ENCODE measurements around the gene SOX6.

SOX6 gene

DNA sequence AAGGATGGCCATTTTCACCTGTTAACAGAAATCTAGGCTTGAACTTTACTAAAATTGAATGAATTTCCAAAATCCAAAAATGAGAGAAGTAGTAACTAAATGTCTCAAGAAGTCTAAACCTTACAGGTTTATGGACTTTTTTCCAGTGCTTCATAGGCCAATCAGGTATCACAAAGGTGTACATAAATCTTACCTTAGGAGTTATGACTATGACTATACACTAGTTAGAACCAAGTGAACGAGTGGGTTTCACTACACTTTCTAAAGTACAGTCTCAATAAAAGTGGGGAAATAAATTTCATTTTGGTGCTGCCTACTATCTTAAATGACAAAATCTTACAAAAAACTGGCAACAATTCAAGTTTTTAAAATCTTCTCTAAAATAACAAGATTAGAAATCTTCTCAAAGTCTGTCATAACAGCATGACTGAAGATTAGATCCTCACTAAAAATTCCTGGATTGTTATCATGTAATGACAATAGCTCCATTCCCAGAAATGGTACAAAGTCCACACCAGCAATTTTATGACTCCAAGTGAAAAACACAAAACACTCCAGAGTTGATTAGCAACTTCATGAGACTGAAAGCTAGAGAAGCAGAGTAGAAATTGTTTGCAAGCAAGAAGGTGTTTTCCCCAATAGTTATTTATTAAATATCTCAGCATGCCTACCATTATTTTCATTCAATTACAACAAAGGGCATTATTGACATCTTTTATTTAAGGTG lies 20.9 kb downstream of the SOX6 start:
- no peak for DNase-seq (ENCODE audit: extremely low spot score)
- TF ChIP-seq, protein P1, sequence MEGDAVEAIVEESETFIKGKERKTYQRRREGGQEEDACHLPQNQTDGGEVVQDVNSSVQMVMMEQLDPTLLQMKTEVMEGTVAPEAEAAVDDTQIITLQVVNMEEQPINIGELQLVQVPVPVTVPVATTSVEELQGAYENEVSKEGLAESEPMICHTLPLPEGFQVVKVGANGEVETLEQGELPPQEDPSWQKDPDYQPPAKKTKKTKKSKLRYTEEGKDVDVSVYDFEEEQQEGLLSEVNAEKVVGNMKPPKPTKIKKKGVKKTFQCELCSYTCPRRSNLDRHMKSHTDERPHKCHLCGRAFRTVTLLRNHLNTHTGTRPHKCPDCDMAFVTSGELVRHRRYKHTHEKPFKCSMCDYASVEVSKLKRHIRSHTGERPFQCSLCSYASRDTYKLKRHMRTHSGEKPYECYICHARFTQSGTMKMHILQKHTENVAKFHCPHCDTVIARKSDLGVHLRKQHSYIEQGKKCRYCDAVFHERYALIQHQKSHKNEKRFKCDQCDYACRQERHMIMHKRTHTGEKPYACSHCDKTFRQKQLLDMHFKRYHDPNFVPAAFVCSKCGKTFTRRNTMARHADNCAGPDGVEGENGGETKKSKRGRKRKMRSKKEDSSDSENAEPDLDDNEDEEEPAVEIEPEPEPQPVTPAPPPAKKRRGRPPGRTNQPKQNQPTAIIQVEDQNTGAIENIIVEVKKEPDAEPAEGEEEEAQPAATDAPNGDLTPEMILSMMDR (IDR thresholded peaks at IDR 0.05; ENCODE audit: control extremely low read depth, extremely low read depth, low read depth, missing control alignments), result no peak
- ChIA-PET POLR2A (no interaction called here), CTCF (no interaction called here)

DNA sequence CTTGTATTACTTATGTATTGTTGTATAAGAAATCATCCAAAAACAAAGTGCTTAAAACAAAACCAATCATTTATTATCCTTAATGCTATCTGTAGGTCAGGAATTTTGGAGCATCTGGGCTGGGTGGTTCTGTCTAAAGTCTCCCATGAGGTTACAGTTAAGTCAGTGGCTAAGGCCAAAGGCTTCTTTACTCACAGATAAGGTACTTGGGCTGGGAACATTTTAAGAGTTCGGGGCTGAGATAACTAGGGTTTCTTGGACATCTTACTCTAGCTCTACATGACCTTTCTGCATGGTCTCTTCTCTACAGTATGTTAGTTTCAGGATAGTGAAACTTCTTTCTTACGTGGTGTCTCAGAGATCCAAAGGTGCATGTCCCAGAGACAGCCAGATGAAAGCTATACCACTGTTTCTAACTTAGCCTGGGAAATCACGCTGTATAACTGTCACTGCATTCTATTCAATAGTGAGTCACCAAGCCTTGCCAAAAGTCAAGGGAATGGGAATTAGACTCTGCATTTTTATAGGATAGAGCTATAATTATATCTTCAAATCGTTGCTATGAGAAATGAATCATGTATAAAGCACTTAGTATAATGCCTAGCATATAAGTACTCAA lies 29.6 kb downstream of the SOX6 start:
- POLR2A ChIA-PET, result no interaction called here
- TF ChIP-seq, protein P1 (IDR thresholded peaks at IDR 0.05; ENCODE audit: control extremely low read depth, extremely low read depth, low read depth, missing control alignments), result no peak
- no peak for DNase-seq (ENCODE audit: extremely low spot score)
- CTCF ChIA-PET, result interaction anchor here (1.3 kb wide), 1 partner anchor 15 kb away, joined by 3 read pairs; no protein-coding TSS in a partner anchor

DNA sequence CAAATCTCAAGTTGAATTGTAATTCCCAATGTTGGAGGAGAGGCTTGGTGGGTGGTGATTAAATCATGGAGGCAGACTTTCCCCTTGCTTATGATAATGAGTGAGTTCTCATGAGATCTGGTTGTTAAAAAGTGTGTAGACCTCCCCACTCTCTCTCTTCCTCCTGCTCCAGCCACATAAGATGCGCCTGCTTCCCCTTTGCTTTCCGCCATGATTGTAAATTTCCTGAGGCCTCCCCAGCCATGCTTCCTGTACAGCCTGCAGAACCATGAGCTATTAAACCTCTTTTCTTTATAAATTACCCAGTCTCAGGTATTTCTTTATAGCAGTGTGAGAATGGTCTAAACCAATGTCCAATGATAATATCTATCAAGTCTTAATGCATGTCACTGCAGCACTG lies 34.2 kb downstream of the SOX6 start:
- no peak for DNase-seq (ENCODE audit: extremely low spot score)
- CTCF ChIA-PET, result no interaction called here
- TF ChIP-seq, protein P1 (IDR thresholded peaks at IDR 0.05; ENCODE audit: control extremely low read depth, extremely low read depth, low read depth, missing control alignments), result no peak
- POLR2A ChIA-PET, result no interaction called here

DNA sequence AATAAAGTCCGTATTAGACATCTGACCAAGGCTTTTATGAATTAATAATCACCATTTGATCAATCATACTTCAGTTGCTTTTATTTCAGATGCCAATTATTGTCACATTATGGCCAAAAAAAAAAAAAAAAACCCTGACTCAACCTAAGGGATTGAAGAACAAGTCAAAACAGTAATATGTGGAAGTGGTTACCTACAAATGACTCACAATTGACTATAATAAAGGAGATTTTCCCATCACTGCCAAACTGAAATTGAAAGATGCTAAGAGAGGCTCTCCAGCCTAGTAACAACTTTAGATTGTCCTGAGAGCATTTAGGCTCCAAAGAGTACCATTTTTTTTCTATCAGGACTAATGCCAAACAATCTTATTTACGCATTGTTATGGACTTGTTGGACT lies 35.2 kb downstream of the SOX6 start:
- DNase-seq (ENCODE audit: extremely low spot score), result no peak
- ChIA-PET POLR2A (no interaction called here), CTCF (no interaction called here)
- TF ChIP-seq, protein P1 (IDR thresholded peaks at IDR 0.05; ENCODE audit: control extremely low read depth, extremely low read depth, low read depth, missing control alignments), result no peak

DNA sequence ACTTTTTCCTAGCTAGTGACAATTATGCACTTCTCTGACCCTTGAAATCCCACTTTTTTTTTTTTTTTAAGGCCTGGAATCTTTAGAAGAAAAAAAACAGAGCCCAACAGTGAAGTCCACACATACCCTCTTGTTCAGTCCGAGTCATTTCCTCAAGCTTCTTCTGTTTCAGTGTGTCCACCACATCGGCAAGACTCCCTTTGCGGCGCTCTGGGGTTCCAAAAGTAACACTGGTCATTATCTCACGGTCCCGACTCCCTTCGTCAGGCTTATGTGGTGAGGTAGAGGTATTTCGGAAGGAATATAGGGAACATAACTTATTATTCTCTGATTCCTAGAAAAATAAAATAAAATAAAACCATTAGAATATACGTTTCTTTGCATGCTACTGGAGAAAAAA lies 38.0 kb downstream of the SOX6 start:
- POLR2A ChIA-PET, result no interaction called here
- TF ChIP-seq, protein P1 (IDR thresholded peaks at IDR 0.05; ENCODE audit: control extremely low read depth, extremely low read depth, low read depth, missing control alignments), result no peak
- DNase-seq (ENCODE audit: extremely low spot score), result no peak
- CTCF ChIA-PET, result no interaction called here

DNA sequence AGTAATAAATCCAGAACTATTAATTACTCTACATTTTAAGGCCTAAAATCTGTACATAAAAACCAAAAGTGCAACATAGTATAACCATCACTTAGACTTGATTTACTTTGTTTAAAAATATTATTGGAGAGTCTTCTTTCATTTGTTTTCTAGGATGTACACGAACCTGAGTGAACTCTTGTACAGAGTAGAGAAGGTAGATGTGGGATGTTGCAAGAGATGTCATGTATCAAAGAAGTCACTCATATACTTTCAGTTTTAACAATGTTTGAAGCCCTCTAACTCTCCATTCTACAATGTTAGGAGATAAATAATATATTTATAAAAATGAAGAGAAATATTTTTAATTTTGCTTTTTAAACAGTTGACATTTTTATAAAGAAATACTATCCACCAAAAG lies 38.6 kb downstream of the SOX6 start:
- CTCF ChIA-PET, result no interaction called here
- TF ChIP-seq, protein P1 (IDR thresholded peaks at IDR 0.05; ENCODE audit: control extremely low read depth, extremely low read depth, low read depth, missing control alignments), result no peak
- DNase-seq (ENCODE audit: extremely low spot score), result no peak
- POLR2A ChIA-PET, result no interaction called here

Data from GM10248 (cell line).